ENCODE measurements around the gene CCND3.

CCND3 gene

GRCh38 chr6:41937861-41938574 is 3.6 kb downstream of the CCND3 start:
- Histone ChIP-seq H3K4me3 (ENCODE audit: low read depth in 1 of 5, low read length in 5 of 5) (peak overlapping the region in 2 of 5 donors; percentile 17 to 18), H3K27ac (ENCODE audit: low read depth, low read length) (peak overlapping the region; percentile 35), H3K36me3 (ENCODE audit: control insufficient read depth in 5 of 5, insufficient read depth in 5 of 5, low read length in 5 of 5) (peaks cover 2 to 43% (median 25%) of the 10 kb centered on the region in 5 donors), H3K27me3 (ENCODE audit: control insufficient read depth in 5 of 5, insufficient read depth in 4 of 5, low read length in 5 of 5) (no peaks in the 10 kb centered on the region), H3K9ac (ENCODE audit: low read length in 5 of 5) (no peak overlapping the region), H3K9me3 (ENCODE audit: control insufficient read depth in 5 of 5, low read length in 5 of 5) (no peaks in the 10 kb centered on the region), H3K4me1 (ENCODE audit: control insufficient read depth in 5 of 5, insufficient read depth in 5 of 5, low read length in 5 of 5) (peaks cover 17 to 77% (median 72%) of the 10 kb centered on the region in 5 donors)

GRCh38 chr6:41937472-41937860 is 4.1 kb downstream of the CCND3 start:
- H3K4me1 ChIP-seq (ENCODE audit: control insufficient read depth in 5 of 5, insufficient read depth in 5 of 5, low read length in 5 of 5) = peaks cover 17 to 75% (median 70%) of the 10 kb centered on the region in 5 donors
- H3K9ac ChIP-seq (ENCODE audit: low read length in 5 of 5) = peak overlapping the region in 1 of 5 donors; percentile 35
- no peaks in the 10 kb centered on the region for H3K9me3 ChIP-seq (ENCODE audit: control insufficient read depth in 5 of 5, low read length in 5 of 5)
- H3K36me3 ChIP-seq (ENCODE audit: control insufficient read depth in 5 of 5, insufficient read depth in 5 of 5, low read length in 5 of 5) = peaks cover 2 to 49% (median 31%) of the 10 kb centered on the region in 5 donors
- no peak overlapping the region for H3K4me3 ChIP-seq (ENCODE audit: low read depth in 1 of 5, low read length in 5 of 5)
- H3K27me3 ChIP-seq (ENCODE audit: control insufficient read depth in 5 of 5, insufficient read depth in 4 of 5, low read length in 5 of 5) = no peaks in the 10 kb centered on the region
- H3K27ac ChIP-seq (ENCODE audit: low read depth, low read length) = no peak overlapping the region

- Histone ChIP-seq H3K9me3 (ENCODE audit: control insufficient read depth in 5 of 5, low read length in 5 of 5) (no peaks in the 10 kb centered on the region), H3K4me1 (ENCODE audit: control insufficient read depth in 5 of 5, insufficient read depth in 5 of 5, low read length in 5 of 5) (peaks cover 18 to 67% (median 64%) of the 10 kb centered on the region in 5 donors), H3K4me3 (ENCODE audit: low read depth in 1 of 5, low read length in 5 of 5) (no peak overlapping the region), H3K36me3 (ENCODE audit: control insufficient read depth in 5 of 5, insufficient read depth in 5 of 5, low read length in 5 of 5) (peaks cover 7 to 61% (median 43%) of the 10 kb centered on the region in 5 donors), H3K9ac (ENCODE audit: low read length in 5 of 5) (peak overlapping the region in 1 of 5 donors; percentile 20), H3K27ac (ENCODE audit: low read depth, low read length) (peak overlapping the region; percentile 41), H3K27me3 (ENCODE audit: control insufficient read depth in 5 of 5, insufficient read depth in 4 of 5, low read length in 5 of 5) (no peaks in the 10 kb centered on the region)
These were observed 5.4 kb downstream of the CCND3 start for GRCh38 chr6:41936073-41936837.

GRCh38 chr6:41935685-41936072 is 5.9 kb downstream of the CCND3 start:
- Histone ChIP-seq H3K4me1 (ENCODE audit: control insufficient read depth in 5 of 5, insufficient read depth in 5 of 5, low read length in 5 of 5) (peaks cover 18 to 62% (median 60%) of the 10 kb centered on the region in 5 donors), H3K36me3 (ENCODE audit: control insufficient read depth in 5 of 5, insufficient read depth in 5 of 5, low read length in 5 of 5) (peaks cover 7 to 67% (median 49%) of the 10 kb centered on the region in 5 donors), H3K4me3 (ENCODE audit: low read depth in 1 of 5, low read length in 5 of 5) (no peak overlapping the region), H3K27me3 (ENCODE audit: control insufficient read depth in 5 of 5, insufficient read depth in 4 of 5, low read length in 5 of 5) (no peaks in the 10 kb centered on the region), H3K9ac (ENCODE audit: low read length in 5 of 5) (no peak overlapping the region), H3K27ac (ENCODE audit: low read depth, low read length) (peak overlapping the region; percentile 5), H3K9me3 (ENCODE audit: control insufficient read depth in 5 of 5, low read length in 5 of 5) (no peaks in the 10 kb centered on the region)

- Histone ChIP-seq H3K4me1 (ENCODE audit: control insufficient read depth in 5 of 5, insufficient read depth in 5 of 5, low read length in 5 of 5) (peaks cover 16 to 57% (median 55%) of the 10 kb centered on the region in 5 donors), H3K27me3 (ENCODE audit: control insufficient read depth in 5 of 5, insufficient read depth in 4 of 5, low read length in 5 of 5) (no peaks in the 10 kb centered on the region), H3K4me3 (ENCODE audit: low read depth in 1 of 5, low read length in 5 of 5) (no peak overlapping the region), H3K9ac (ENCODE audit: low read length in 5 of 5) (peak overlapping the region in 2 of 5 donors; percentile 17 to 29), H3K36me3 (ENCODE audit: control insufficient read depth in 5 of 5, insufficient read depth in 5 of 5, low read length in 5 of 5) (peaks cover 7 to 72% (median 53%) of the 10 kb centered on the region in 5 donors), H3K9me3 (ENCODE audit: control insufficient read depth in 5 of 5, low read length in 5 of 5) (no peaks in the 10 kb centered on the region), H3K27ac (ENCODE audit: low read depth, low read length) (peak overlapping the region; percentile 5)
These were observed 6.4 kb downstream of the CCND3 start for GRCh38 chr6:41935193-41935574.

- peak overlapping the region; percentile 5 for H3K27ac ChIP-seq (ENCODE audit: low read depth, low read length)
- peaks cover 8 to 78% (median 60%) of the 10 kb centered on the region in 5 donors for H3K36me3 ChIP-seq (ENCODE audit: control insufficient read depth in 5 of 5, insufficient read depth in 5 of 5, low read length in 5 of 5)
- no peaks in the 10 kb centered on the region for H3K9me3 ChIP-seq (ENCODE audit: control insufficient read depth in 5 of 5, low read length in 5 of 5)
- peaks cover 12 to 50% (median 49%) of the 10 kb centered on the region in 5 donors for H3K4me1 ChIP-seq (ENCODE audit: control insufficient read depth in 5 of 5, insufficient read depth in 5 of 5, low read length in 5 of 5)
- H3K4me3 ChIP-seq (ENCODE audit: low read depth in 1 of 5, low read length in 5 of 5) = no peak overlapping the region
- peak overlapping the region in 2 of 5 donors; percentile 17 to 29 for H3K9ac ChIP-seq (ENCODE audit: low read length in 5 of 5)
- H3K27me3 ChIP-seq (ENCODE audit: control insufficient read depth in 5 of 5, insufficient read depth in 4 of 5, low read length in 5 of 5) = no peaks in the 10 kb centered on the region
These were observed 7.1 kb downstream of the CCND3 start for GRCh38 chr6:41934278-41935192.

GRCh38 chr6:41932378-41932777 is 9.2 kb downstream of the CCND3 start:
- H3K36me3 ChIP-seq (ENCODE audit: control insufficient read depth in 5 of 5, insufficient read depth in 5 of 5, low read length in 5 of 5) = peaks cover 15 to 97% (median 81%) of the 10 kb centered on the region in 5 donors
- H3K9me3 ChIP-seq (ENCODE audit: control insufficient read depth in 5 of 5, low read length in 5 of 5) = no peaks in the 10 kb centered on the region
- peaks cover 6 to 29% (median 27%) of the 10 kb centered on the region in 5 donors for H3K4me1 ChIP-seq (ENCODE audit: control insufficient read depth in 5 of 5, insufficient read depth in 5 of 5, low read length in 5 of 5)
- no peak overlapping the region for H3K4me3 ChIP-seq (ENCODE audit: low read depth in 1 of 5, low read length in 5 of 5)
- H3K27me3 ChIP-seq (ENCODE audit: control insufficient read depth in 5 of 5, insufficient read depth in 4 of 5, low read length in 5 of 5) = no peaks in the 10 kb centered on the region
- H3K9ac ChIP-seq (ENCODE audit: low read length in 5 of 5) = no peak overlapping the region
- no peak overlapping the region for H3K27ac ChIP-seq (ENCODE audit: low read depth, low read length)

- Histone ChIP-seq H3K27ac (ENCODE audit: low read depth, low read length) (no peak overlapping the region), H3K9me3 (ENCODE audit: control insufficient read depth in 5 of 5, low read length in 5 of 5) (no peaks in the 10 kb centered on the region), H3K4me3 (ENCODE audit: low read depth in 1 of 5, low read length in 5 of 5) (no peak overlapping the region), H3K9ac (ENCODE audit: low read length in 5 of 5) (no peak overlapping the region), H3K27me3 (ENCODE audit: control insufficient read depth in 5 of 5, insufficient read depth in 4 of 5, low read length in 5 of 5) (no peaks in the 10 kb centered on the region), H3K4me1 (ENCODE audit: control insufficient read depth in 5 of 5, insufficient read depth in 5 of 5, low read length in 5 of 5) (peaks cover 6 to 25% (median 23%) of the 10 kb centered on the region in 5 donors), H3K36me3 (ENCODE audit: control insufficient read depth in 5 of 5, insufficient read depth in 5 of 5, low read length in 5 of 5) (peaks cover 15 to 98% (median 86%) of the 10 kb centered on the region in 5 donors)
These were observed 9.8 kb downstream of the CCND3 start for GRCh38 chr6:41931792-41932191.

- peaks cover 15 to 85% (median 71%) of the 10 kb centered on the region in 5 donors for H3K36me3 ChIP-seq (ENCODE audit: control insufficient read depth in 5 of 5, insufficient read depth in 5 of 5, low read length in 5 of 5)
- no peak overlapping the region for H3K27ac ChIP-seq (ENCODE audit: low read depth, low read length)
- peaks cover 2 to 7% (median 5%) of the 10 kb centered on the region in 5 donors for H3K4me1 ChIP-seq (ENCODE audit: control insufficient read depth in 5 of 5, insufficient read depth in 5 of 5, low read length in 5 of 5)
- H3K4me3 ChIP-seq (ENCODE audit: low read depth in 1 of 5, low read length in 5 of 5) = no peak overlapping the region
- no peaks in the 10 kb centered on the region for H3K9me3 ChIP-seq (ENCODE audit: control insufficient read depth in 5 of 5, low read length in 5 of 5)
- H3K9ac ChIP-seq (ENCODE audit: low read length in 5 of 5) = no peak overlapping the region
- H3K27me3 ChIP-seq (ENCODE audit: control insufficient read depth in 5 of 5, insufficient read depth in 4 of 5, low read length in 5 of 5) = no peaks in the 10 kb centered on the region
These were observed 11.7 kb downstream of the CCND3 start for GRCh38 chr6:41929924-41930323.
